ENCODE data around the gene CDC42.

The CDC42 gene

GRCh38 chr1:22132517-22133235 lies 80.2 kb downstream of the CDC42 start:
- DNase-seq, result no peak

DNA sequence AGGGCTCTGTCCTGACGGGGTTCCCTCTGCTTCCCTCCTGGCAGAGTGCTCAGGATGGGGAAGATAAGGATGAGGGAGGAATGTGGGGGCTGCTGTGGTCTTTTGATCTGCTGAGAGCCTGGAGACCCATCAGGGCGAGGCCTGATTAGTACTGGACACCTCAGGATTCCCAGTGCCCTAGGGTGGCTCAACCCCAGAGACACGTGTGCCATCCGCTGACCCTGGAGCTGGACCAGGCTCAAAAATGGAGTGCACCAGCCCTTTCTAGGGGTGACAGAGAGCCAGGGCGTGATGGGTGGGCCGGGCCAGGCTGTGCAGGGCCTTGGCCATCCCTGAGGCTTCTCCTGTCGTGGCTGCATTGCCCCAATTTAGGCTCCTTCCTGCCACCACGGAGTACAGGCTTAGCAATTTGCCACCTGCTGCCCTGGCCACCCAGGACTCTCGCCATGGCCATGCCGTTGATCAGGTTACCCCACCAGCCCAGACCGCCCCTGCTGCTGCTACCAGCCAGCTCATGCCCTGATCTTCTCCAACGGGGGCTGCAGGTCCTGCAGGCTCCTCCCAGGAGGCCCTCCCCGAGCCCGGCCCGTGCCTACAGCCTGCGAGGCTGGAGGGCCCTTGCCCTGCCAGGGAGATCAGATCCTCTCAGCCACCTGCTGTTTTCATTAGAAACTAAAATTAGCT lies 80.9 kb downstream of the CDC42 start:
- no peak for DNase-seq

DNA sequence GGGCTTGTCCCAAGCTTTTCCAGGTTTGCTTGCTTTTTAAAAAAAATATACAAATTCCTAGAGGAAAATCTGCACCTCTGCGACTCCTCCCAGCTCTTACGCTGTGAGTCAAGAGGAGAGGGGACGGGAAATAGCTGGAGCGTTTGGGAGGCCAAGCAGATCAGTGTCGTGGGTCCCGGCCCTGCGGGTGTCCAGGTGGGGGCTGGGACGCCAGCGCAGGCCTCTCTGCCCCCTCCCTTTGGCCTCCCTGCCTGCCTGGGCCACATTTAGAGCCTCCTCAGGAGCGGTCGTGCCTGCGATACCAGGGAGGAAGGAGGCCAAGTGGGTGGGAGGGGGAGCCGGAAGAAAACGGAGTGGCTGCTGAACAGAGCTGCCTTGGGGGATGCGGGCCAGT lies 81.4 kb downstream of the CDC42 start:
- DNase-seq, result no peak

GRCh38 chr1:22137004-22137720 lies 84.7 kb downstream of the CDC42 start:
- DNase-seq, result no peak

GRCh38 chr1:22139066-22139594 lies 86.6 kb downstream of the CDC42 start:
- no peak for DNase-seq

GRCh38 chr1:22139817-22140216 lies 87.3 kb downstream of the CDC42 start:
- DNase-seq, result no peak
